Neural progenitor cell (in vitro differentiated cells): ENCODE results near the gene SRP14.

ENCODE experiments used
- EZH2 ChIP-seq: fragments of 200-600 bp; sonication (generic); IDR thresholded peaks from 2 replicates; pipeline ENCODE4 v1.6.1; 2017; ENCODE audit warnings: antibody characterized with exemption, mild to moderate bottlenecking, moderate library complexity
- EZH2phosphoT487 ChIP-seq: fragments of 200-600 bp; sonication (generic); IDR thresholded peaks from 2 replicates; pipeline ENCODE4 v1.6.1; 2017; ENCODE audit warnings: antibody characterized with exemption
- TF ChIP-seq, protein P1 (sequence below): fragments of 200-600 bp; sonication (generic); IDR thresholded peaks from 2 replicates; pipeline ENCODE4 v1.5.1; 2017; ENCODE audit warnings: antibody characterized with exemption, mild to moderate bottlenecking

DNA sequence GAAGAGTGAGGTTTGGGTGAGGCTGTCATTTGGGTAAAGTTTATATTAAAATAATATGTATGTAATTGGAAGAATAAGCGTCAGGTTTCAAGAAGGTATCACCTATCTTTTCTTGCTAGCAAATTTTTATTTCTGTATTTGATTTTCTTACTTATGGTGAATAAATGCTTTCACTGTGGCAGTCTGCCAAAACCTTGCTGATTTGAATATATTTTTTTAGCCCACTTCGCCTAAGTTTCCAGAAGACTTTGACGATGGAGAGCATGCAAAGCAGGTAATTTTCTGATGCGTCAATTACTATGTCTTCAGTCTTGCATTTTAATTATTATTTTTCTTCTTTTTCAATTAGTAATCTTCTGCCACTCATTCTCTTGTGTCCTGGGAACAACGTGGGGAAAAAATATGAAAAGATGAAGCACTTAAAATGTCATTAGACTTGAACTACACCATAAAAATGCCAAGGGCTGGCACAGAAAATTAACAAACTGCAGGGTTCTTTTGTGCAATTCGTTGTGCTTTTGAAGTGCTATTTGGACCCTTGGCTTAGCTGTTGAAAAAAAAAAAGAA is 40.4 kb downstream of the SRP14 start:
- no peak for TF ChIP-seq EZH2
- TF ChIP-seq, protein P1, sequence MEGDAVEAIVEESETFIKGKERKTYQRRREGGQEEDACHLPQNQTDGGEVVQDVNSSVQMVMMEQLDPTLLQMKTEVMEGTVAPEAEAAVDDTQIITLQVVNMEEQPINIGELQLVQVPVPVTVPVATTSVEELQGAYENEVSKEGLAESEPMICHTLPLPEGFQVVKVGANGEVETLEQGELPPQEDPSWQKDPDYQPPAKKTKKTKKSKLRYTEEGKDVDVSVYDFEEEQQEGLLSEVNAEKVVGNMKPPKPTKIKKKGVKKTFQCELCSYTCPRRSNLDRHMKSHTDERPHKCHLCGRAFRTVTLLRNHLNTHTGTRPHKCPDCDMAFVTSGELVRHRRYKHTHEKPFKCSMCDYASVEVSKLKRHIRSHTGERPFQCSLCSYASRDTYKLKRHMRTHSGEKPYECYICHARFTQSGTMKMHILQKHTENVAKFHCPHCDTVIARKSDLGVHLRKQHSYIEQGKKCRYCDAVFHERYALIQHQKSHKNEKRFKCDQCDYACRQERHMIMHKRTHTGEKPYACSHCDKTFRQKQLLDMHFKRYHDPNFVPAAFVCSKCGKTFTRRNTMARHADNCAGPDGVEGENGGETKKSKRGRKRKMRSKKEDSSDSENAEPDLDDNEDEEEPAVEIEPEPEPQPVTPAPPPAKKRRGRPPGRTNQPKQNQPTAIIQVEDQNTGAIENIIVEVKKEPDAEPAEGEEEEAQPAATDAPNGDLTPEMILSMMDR: no peak
- no peak for TF ChIP-seq EZH2phosphoT487
